HG03066 (cell line): ENCODE measurements around the gene TRIO.
A peak's percentile ranks its signal among the peaks of the same experiment; 100 is the strongest.

ENCODE experiments used
- ATAC-seq: cut with Tn5 transposase; IDR thresholded peaks from one replicate; pipeline ENCODE4 v1.9.1; 2021; ENCODE audit warnings: low read depth; ENCODE audit not compliant: unreplicated experiment

TRIO gene

GRCh38 chr5:14219800-14220512 is 76.8 kb downstream of the TRIO start:
- ATAC-seq = no peak

GRCh38 chr5:14220642-14221041 is 77.5 kb downstream of the TRIO start:
- no peak for ATAC-seq

GRCh38 chr5:14221732-14222131 is 78.6 kb downstream of the TRIO start:
- ATAC-seq = no peak

- ATAC-seq = no peak
Observed at GRCh38 chr5:14222206-14222605, 79.1 kb downstream of the TRIO start.

- ATAC-seq = no peak
Observed at GRCh38 chr5:14223372-14223771, 80.2 kb downstream of the TRIO start.

GRCh38 chr5:14225173-14225834 is 82.2 kb downstream of the TRIO start:
- ATAC-seq = peak; percentile 55

- ATAC-seq = no peak
Observed at GRCh38 chr5:14226149-14226548, 83.0 kb downstream of the TRIO start.

- ATAC-seq = no peak
Observed at GRCh38 chr5:14226554-14226953, 83.4 kb downstream of the TRIO start.

GRCh38 chr5:14226992-14227391 is 83.8 kb downstream of the TRIO start:
- no peak for ATAC-seq

- no peak for ATAC-seq
Observed at GRCh38 chr5:14227513-14227912, 84.4 kb downstream of the TRIO start.

GRCh38 chr5:14228219-14228618 is 85.1 kb downstream of the TRIO start:
- ATAC-seq = no peak

- no peak for ATAC-seq
Observed at GRCh38 chr5:14229181-14229580, 86.0 kb downstream of the TRIO start.

GRCh38 chr5:14229734-14230133 is 86.6 kb downstream of the TRIO start:
- no peak for ATAC-seq

- ATAC-seq = no peak
Observed at GRCh38 chr5:14231156-14231555, 88.0 kb downstream of the TRIO start.

- ATAC-seq = no peak
Observed at GRCh38 chr5:14231890-14232289, 88.7 kb downstream of the TRIO start.

GRCh38 chr5:14234204-14234603 is 91.1 kb downstream of the TRIO start:
- no peak for ATAC-seq

GRCh38 chr5:14235872-14236271 is 92.7 kb downstream of the TRIO start:
- no peak for ATAC-seq

GRCh38 chr5:14236757-14237156 is 93.6 kb downstream of the TRIO start:
- ATAC-seq = no peak

GRCh38 chr5:14237317-14238086 is 94.4 kb downstream of the TRIO start:
- ATAC-seq = no peak

- ATAC-seq = no peak
Observed at GRCh38 chr5:14238272-14238671, 95.1 kb downstream of the TRIO start.

- no peak for ATAC-seq
Observed at GRCh38 chr5:14239404-14239803, 96.3 kb downstream of the TRIO start.

GRCh38 chr5:14239951-14240350 is 96.8 kb downstream of the TRIO start:
- no peak for ATAC-seq
